H9 (cell line): ENCODE measurements around the gene NUDT9. TPM values are rescaled to one million over a fixed set of nuclear protein-coding genes. Genes with fewer than 3 reads are reported as not detected.
"Not testable (repeated sequence)": the region's sequence is repeated elsewhere in the genome, so short reads cannot be mapped to it uniquely, and the experiment has no call there.

Experiments
- DNase-seq: peaks from one replicate; pipeline ENCODE4 v3.0.0-alpha.2; 2017
- H2AFZ ChIP-seq: one replicate; pipeline ENCODE4 v1.6.1; 2013; ENCODE audit warnings: mild to moderate bottlenecking, low read length, control low read depth, moderate library complexity
- H2AK5ac ChIP-seq: 2 replicates; pipeline ENCODE4 v1.6.1; 2013; ENCODE audit warnings: low read length, control low read depth, mixed read lengths; ENCODE audit not compliant: insufficient read length
- H2BK120ac ChIP-seq: one replicate; pipeline ENCODE4 v1.6.1; 2013; ENCODE audit warnings: low read depth, mild to moderate bottlenecking, low read length, control low read depth, inconsistent platforms; ENCODE audit not compliant: poor library complexity, severe bottlenecking
- H2BK12ac ChIP-seq: 2 replicates; pipeline ENCODE4 v1.6.1; 2013; ENCODE audit warnings: low read length, control low read depth, mixed read lengths, low read depth; ENCODE audit not compliant: insufficient read length
- H2BK15ac ChIP-seq: 2 replicates; pipeline ENCODE4 v1.6.1; 2013; ENCODE audit warnings: low read depth, low read length, control low read depth
- H2BK20ac ChIP-seq: one replicate; pipeline ENCODE4 v1.6.1; 2013; ENCODE audit warnings: low read depth, mild to moderate bottlenecking, low read length, control low read depth, inconsistent platforms; ENCODE audit not compliant: poor library complexity, severe bottlenecking
- H2BK5ac ChIP-seq: 2 replicates; pipeline ENCODE4 v1.6.1; 2013; ENCODE audit warnings: low read length, control low read depth, mixed read lengths; ENCODE audit not compliant: insufficient read length
- H3K14ac ChIP-seq: 2 replicates; pipeline ENCODE4 v1.6.1; 2013; ENCODE audit warnings: low read length, control low read depth; ENCODE audit not compliant: insufficient read depth
- H3K18ac ChIP-seq: 2 replicates; pipeline ENCODE4 v1.6.1; 2013; ENCODE audit warnings: low read depth, mild to moderate bottlenecking, mixed read lengths, low read length, control low read depth; ENCODE audit not compliant: insufficient read length
- H3K23ac ChIP-seq: 2 replicates; pipeline ENCODE4 v1.6.1; 2013; ENCODE audit warnings: low read length, control low read depth, mixed read lengths, low read depth; ENCODE audit not compliant: insufficient read length
- H3K23me2 ChIP-seq: 2 replicates; pipeline ENCODE4 v1.6.1; 2013; ENCODE audit warnings: low read depth, mild to moderate bottlenecking, mixed read lengths, low read length, control low read depth; ENCODE audit not compliant: insufficient read length, poor library complexity, severe bottlenecking
- H3K27ac ChIP-seq: 2 replicates; pipeline ENCODE4 v1.5.1; 2013; ENCODE audit warnings: low read length, control low read depth, mixed read lengths, low read depth; ENCODE audit not compliant: insufficient read length
- H3K27me3 ChIP-seq: 2 replicates; pipeline ENCODE4 v1.6.1; 2013; ENCODE audit warnings: low read length, control low read depth, inconsistent platforms; ENCODE audit not compliant: insufficient read depth
- H3K4ac ChIP-seq: 2 replicates; pipeline ENCODE4 v1.6.1; 2013; ENCODE audit warnings: low read depth, mild to moderate bottlenecking, control low read depth, inconsistent platforms, low read length, moderate library complexity
- H3K4me1 ChIP-seq: 2 replicates; pipeline ENCODE4 v1.6.1; 2013; ENCODE audit warnings: low read length, control low read depth, inconsistent platforms; ENCODE audit not compliant: insufficient read depth
- H3K4me2 ChIP-seq: 2 replicates; pipeline ENCODE4 v1.6.1; 2013; ENCODE audit warnings: low read length, control low read depth, mixed read lengths; ENCODE audit not compliant: insufficient read length, insufficient read depth
- H3K56ac ChIP-seq: 2 replicates; pipeline ENCODE4 v1.6.1; 2013; ENCODE audit warnings: low read depth, mild to moderate bottlenecking, mixed read lengths, low read length, control low read depth; ENCODE audit not compliant: insufficient read length
- H3K79me1 ChIP-seq: 2 replicates; pipeline ENCODE4 v1.6.1; 2013; ENCODE audit warnings: low read depth, mild to moderate bottlenecking, moderate library complexity, low read length, control low read depth, inconsistent platforms; ENCODE audit not compliant: insufficient read depth, poor library complexity, severe bottlenecking
- H3K79me2 ChIP-seq: 2 replicates; pipeline ENCODE4 v1.6.1; 2013; ENCODE audit warnings: low read length, control low read depth, inconsistent platforms; ENCODE audit not compliant: insufficient read depth
- H3K9ac ChIP-seq: 2 replicates; pipeline ENCODE4 v1.6.1; 2013; ENCODE audit warnings: low read length, control low read depth, mixed read lengths; ENCODE audit not compliant: insufficient read length; ENCODE audit errors: extremely low read depth
- H3K9me3 ChIP-seq: one replicate; pipeline ENCODE4 v1.6.1; 2013; ENCODE audit warnings: low read depth, low read length, inconsistent platforms; ENCODE audit not compliant: control insufficient read depth
- H3T11ph ChIP-seq: one replicate; pipeline ENCODE4 v1.6.1; 2013; ENCODE audit warnings: mild to moderate bottlenecking, low read length, control low read depth, inconsistent platforms
- H4K20me1 ChIP-seq: one replicate; pipeline ENCODE4 v1.6.1; 2013; ENCODE audit not compliant: control insufficient read depth, insufficient read length, insufficient read depth
- H4K5ac ChIP-seq: 2 replicates; pipeline ENCODE4 v1.6.1; 2013; ENCODE audit warnings: low read depth, mild to moderate bottlenecking, mixed read lengths, low read length, control low read depth; ENCODE audit not compliant: insufficient read length
- H4K8ac ChIP-seq: replicated peaks from 2 replicates; pipeline ENCODE4 v1.6.1; 2013; ENCODE audit warnings: low read length, control low read depth, mixed read lengths, low read depth; ENCODE audit not compliant: insufficient read length
- H4K91ac ChIP-seq: 2 replicates; pipeline ENCODE4 v1.6.1; 2013; ENCODE audit warnings: low read depth, mild to moderate bottlenecking, moderate library complexity, mixed read lengths, low read length, control low read depth; ENCODE audit not compliant: insufficient read length
- H3K27ac Mint-ChIP-seq, 3 experiments: 2 replicates in 2 of 3; 3 replicates in 1 of 3; pipeline ENCODE4 v1.8.0; 2020 to 2021; ENCODE audit warnings: mixed read lengths in 3 of 3, mild to moderate bottlenecking in 1 of 3, moderate library complexity in 1 of 3
- H3K27me3 Mint-ChIP-seq: 2 replicates; pipeline ENCODE4 v1.8.0; 2021; ENCODE audit warnings: low read depth, mild to moderate bottlenecking, moderate library complexity, mixed read lengths
- H3K36me3 Mint-ChIP-seq, 3 experiments: 2 replicates in 2 of 3; 3 replicates in 1 of 3; pipeline ENCODE4 v1.8.0; 2020 to 2021; ENCODE audit warnings: low read depth in 3 of 3, mixed read lengths in 3 of 3; ENCODE audit not compliant: insufficient read depth in 1 of 3
- H3K4me1 Mint-ChIP-seq, 2 experiments: 2 replicates each; pipeline ENCODE4 v1.8.0; 2020; ENCODE audit warnings: mixed read lengths in 2 of 2
- H3K4me3 Mint-ChIP-seq, 2 experiments: 2 replicates in 1 of 2; 3 replicates in 1 of 2; pipeline ENCODE4 v1.8.0; 2020 to 2021; ENCODE audit warnings: mild to moderate bottlenecking in 2 of 2, mixed read lengths in 2 of 2, moderate library complexity in 1 of 2
- H3K9me3 Mint-ChIP-seq, 2 experiments: 2 replicates in 1 of 2; 3 replicates in 1 of 2; pipeline ENCODE4 v1.8.0; 2020; ENCODE audit warnings: mild to moderate bottlenecking in 2 of 2, mixed read lengths in 2 of 2, moderate library complexity in 1 of 2
- WGBS: extraction: QIAGEN DNeasy Blood & Tissue Kit; methylation state at CpG from one replicate; pipeline ENCODE4 v1.1.7; 2013; ENCODE audit warnings: missing lambda C conversion rate, low lambda C conversion rate, mixed read lengths; ENCODE audit not compliant: insufficient read length; ENCODE audit errors: extremely low coverage; 5-methylcytosine and 5-hydroxymethylcytosine counted together
- total RNA-seq: library from RNA; stranded (reverse); gene quantifications from 2 replicates; pipeline ENCODE4 v1.2.1, GENCODE V29; 2021
- TF ChIP-seq, protein P1 (sequence below): fragments of 200-600 bp; sonication (generic); conservative IDR thresholded peaks from 3 replicates; pipeline ENCODE4 v1.8.0; 2021; ENCODE audit warnings: antibody characterized with exemption, mild to moderate bottlenecking

The NUDT9 gene
- total RNA-seq, 1 experiment from 2014 or later, result 28.5 TPM

DNA sequence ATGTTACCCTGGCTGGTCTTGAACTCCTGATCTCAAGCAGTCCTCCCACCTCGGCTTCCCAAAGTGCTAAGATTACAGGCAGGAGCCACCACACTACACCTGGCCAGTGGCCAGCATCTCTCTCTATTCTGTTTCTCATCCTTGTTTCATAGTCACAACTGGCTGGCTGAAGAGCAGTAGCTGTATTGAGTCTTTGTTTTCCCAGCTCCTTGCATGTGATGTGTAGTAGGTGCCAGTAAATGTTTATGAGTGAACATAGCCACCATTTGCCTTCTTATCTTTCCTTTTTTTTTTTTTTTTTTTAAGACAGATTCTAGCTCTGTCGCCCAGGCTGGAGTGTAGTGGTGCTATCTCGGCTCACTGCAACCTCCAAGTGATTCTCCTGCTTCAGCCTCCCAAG, 23.6 kb downstream of the NUDT9 start:
- Histone ChIP-seq H4K8ac (no peak overlapping the region), H2AK5ac (no peak overlapping the region), H3K27me3 (no peaks in the 10 kb centered on the region), H2BK15ac (no peak overlapping the region), H3K79me1 (no peaks in the 10 kb centered on the region), H3K4me1 (no peaks in the 10 kb centered on the region), H2BK5ac (no peak overlapping the region), H4K91ac (no peak overlapping the region), H2AFZ (no peak overlapping the region), H3K23ac (no peak overlapping the region), H3K56ac (no peak overlapping the region), H3K23me2 (no peaks in the 10 kb centered on the region), H3K9ac (no peak overlapping the region), H3K18ac (no peak overlapping the region), H3K27ac (no peak overlapping the region), H3K4ac (no peak overlapping the region), H4K20me1 (no peaks in the 10 kb centered on the region), H3K79me2 (no peaks in the 10 kb centered on the region), H3K4me2 (no peak overlapping the region), H3T11ph (no peak overlapping the region), H2BK120ac (no peak overlapping the region), H2BK20ac (no peak overlapping the region), H3K9me3 (no peaks in the 10 kb centered on the region), H4K5ac (no peak overlapping the region), H3K14ac (no peak overlapping the region), H2BK12ac (no peak overlapping the region)
- Mint-ChIP-seq H3K27ac (no peak overlapping the region), H3K4me1 (no peaks in the 10 kb centered on the region), H3K4me3 (no peak overlapping the region; a peak in 1 of 5 replicates), H3K9me3 (no peaks in the 10 kb centered on the region), H3K36me3 (peaks cover 4 to 43% (median 41%) of the 10 kb centered on the region in 3 experiments), H3K27me3 (no peaks in the 10 kb centered on the region)
- DNase-seq, result no peak
- no CpG with 5 or more reads among the region's 3 CpGs for WGBS
- TF ChIP-seq, protein P1, sequence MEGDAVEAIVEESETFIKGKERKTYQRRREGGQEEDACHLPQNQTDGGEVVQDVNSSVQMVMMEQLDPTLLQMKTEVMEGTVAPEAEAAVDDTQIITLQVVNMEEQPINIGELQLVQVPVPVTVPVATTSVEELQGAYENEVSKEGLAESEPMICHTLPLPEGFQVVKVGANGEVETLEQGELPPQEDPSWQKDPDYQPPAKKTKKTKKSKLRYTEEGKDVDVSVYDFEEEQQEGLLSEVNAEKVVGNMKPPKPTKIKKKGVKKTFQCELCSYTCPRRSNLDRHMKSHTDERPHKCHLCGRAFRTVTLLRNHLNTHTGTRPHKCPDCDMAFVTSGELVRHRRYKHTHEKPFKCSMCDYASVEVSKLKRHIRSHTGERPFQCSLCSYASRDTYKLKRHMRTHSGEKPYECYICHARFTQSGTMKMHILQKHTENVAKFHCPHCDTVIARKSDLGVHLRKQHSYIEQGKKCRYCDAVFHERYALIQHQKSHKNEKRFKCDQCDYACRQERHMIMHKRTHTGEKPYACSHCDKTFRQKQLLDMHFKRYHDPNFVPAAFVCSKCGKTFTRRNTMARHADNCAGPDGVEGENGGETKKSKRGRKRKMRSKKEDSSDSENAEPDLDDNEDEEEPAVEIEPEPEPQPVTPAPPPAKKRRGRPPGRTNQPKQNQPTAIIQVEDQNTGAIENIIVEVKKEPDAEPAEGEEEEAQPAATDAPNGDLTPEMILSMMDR, result no peak

DNA sequence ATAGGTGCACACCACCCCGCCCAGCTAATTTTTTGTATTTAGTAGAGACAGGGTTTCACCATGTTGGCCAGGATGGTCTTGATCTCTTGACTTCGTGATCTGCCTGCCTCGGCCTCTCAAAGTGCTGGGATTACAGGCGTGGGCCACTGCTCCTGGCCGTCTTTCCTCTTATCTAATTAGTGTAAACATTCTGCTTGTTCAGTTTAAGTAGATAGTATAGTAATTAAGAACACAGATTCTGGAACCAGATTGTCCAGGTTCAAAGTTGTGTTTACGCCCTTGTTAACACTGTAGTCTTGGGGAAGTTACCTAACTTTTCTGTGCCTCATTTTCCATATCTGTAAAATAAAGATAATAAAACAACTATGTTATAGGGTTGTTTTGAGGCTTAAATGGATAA, 24.0 kb downstream of the NUDT9 start:
- H4K91ac ChIP-seq, H3K18ac ChIP-seq, H4K5ac ChIP-seq, H3K4me3 Mint-ChIP-seq, H3K4me1 Mint-ChIP-seq, H2BK15ac ChIP-seq, H3K56ac ChIP-seq, H3K9me3 ChIP-seq, H3K4me1 ChIP-seq, H3K27me3 Mint-ChIP-seq, H4K8ac ChIP-seq, H3K23ac ChIP-seq, H3T11ph ChIP-seq, H2AK5ac ChIP-seq, H3K9me3 Mint-ChIP-seq, H2AFZ ChIP-seq, H3K23me2 ChIP-seq, H3K9ac ChIP-seq, H3K4ac ChIP-seq, H4K20me1 ChIP-seq, H2BK20ac ChIP-seq, H3K27ac Mint-ChIP-seq, H2BK120ac ChIP-seq, H3K27me3 ChIP-seq, H3K14ac ChIP-seq, H2BK5ac ChIP-seq, H2BK12ac ChIP-seq, H3K79me1 ChIP-seq, H3K4me2 ChIP-seq, DNase-seq, H3K27ac ChIP-seq, H3K79me2 ChIP-seq: not testable (repeated sequence)
- WGBS, result no CpG with 5 or more reads among the region's 6 CpGs
- H3K36me3 Mint-ChIP-seq, result peaks cover 4 to 46% (median 45%) of the 10 kb centered on the region in 3 experiments
